NCI-H1417 (cell line): ENCODE data around the gene TMEM214.
A peak's percentile ranks its signal among the peaks of the same experiment; 100 is the strongest.

Source experiments
- DNase-seq, 3 experiments: peaks; one replicate each; lab custom pipeline; 2025; lab: John Stamatoyannopoulos, UW

The TMEM214 gene

GRCh38 chr2:27009716-27010115 is 23.0 kb upstream of the TMEM214 start:
- no peak for DNase-seq

- DNase-seq: no peak
Measured at GRCh38 chr2:27010139-27010538, 22.6 kb upstream of the TMEM214 start.

GRCh38 chr2:27013738-27014137 is 19.0 kb upstream of the TMEM214 start:
- DNase-seq: no peak

GRCh38 chr2:27014771-27015433 is 17.9 kb upstream of the TMEM214 start:
- no peak for DNase-seq

GRCh38 chr2:27016801-27017325 is 15.9 kb upstream of the TMEM214 start:
- DNase-seq: peak; percentile 54 to 87 (median 60)

GRCh38 chr2:27018142-27018541 is 14.6 kb upstream of the TMEM214 start:
- no peak for DNase-seq

- no peak for DNase-seq
Measured at GRCh38 chr2:27019459-27019858, 13.3 kb upstream of the TMEM214 start.

- no peak for DNase-seq
Measured at GRCh38 chr2:27019931-27020855, 12.6 kb upstream of the TMEM214 start.

GRCh38 chr2:27021253-27022049 is 11.3 kb upstream of the TMEM214 start:
- no peak for DNase-seq

GRCh38 chr2:27023740-27024139 is 9.0 kb upstream of the TMEM214 start:
- DNase-seq: no peak

- no peak for DNase-seq
Measured at GRCh38 chr2:27024188-27024587, 8.6 kb upstream of the TMEM214 start.

GRCh38 chr2:27024812-27025211 is 8.0 kb upstream of the TMEM214 start:
- no peak for DNase-seq

GRCh38 chr2:27025281-27025800 is 7.4 kb upstream of the TMEM214 start:
- DNase-seq: no peak

GRCh38 chr2:27025861-27026851 is 6.6 kb upstream of the TMEM214 start:
- DNase-seq: no peak

GRCh38 chr2:27027211-27027651 is 5.5 kb upstream of the TMEM214 start:
- no peak for DNase-seq

GRCh38 chr2:27029051-27029450 is 3.7 kb upstream of the TMEM214 start:
- no peak for DNase-seq

- DNase-seq: no peak
Measured at GRCh38 chr2:27033253-27033852, 588 bp downstream of the TMEM214 start.

GRCh38 chr2:27038012-27038411 is 5.2 kb downstream of the TMEM214 start:
- no peak for DNase-seq

- DNase-seq: no peak
Measured at GRCh38 chr2:27038631-27039339, 6.0 kb downstream of the TMEM214 start.

GRCh38 chr2:27039426-27039825 is 6.7 kb downstream of the TMEM214 start:
- no peak for DNase-seq
